HG03095 (cell line): Measurements from ENCODE around the gene ADGRG3.
"Not testable (repeated sequence)": the region's sequence is repeated elsewhere in the genome, so short reads cannot be mapped to it uniquely, and the experiment has no call there.

Experiments used
- ATAC-seq: cut with Tn5 transposase; IDR thresholded peaks from one replicate; pipeline ENCODE4 v1.9.1; 2021; ENCODE audit warnings: moderate library complexity; ENCODE audit not compliant: unreplicated experiment

Gene ADGRG3

GRCh38 chr16:57661936-57662906 lies 5.9 kb upstream of the ADGRG3 start:
- ATAC-seq = no peak

GRCh38 chr16:57663436-57663835 lies 4.7 kb upstream of the ADGRG3 start:
- no peak for ATAC-seq

- ATAC-seq = no peak
These were observed 4.0 kb upstream of the ADGRG3 start for GRCh38 chr16:57663917-57664661.

GRCh38 chr16:57664662-57665025 lies 3.5 kb upstream of the ADGRG3 start:
- ATAC-seq = no peak

GRCh38 chr16:57665541-57665940 lies 2.6 kb upstream of the ADGRG3 start:
- ATAC-seq = no peak

- ATAC-seq = no peak
These were observed 1.6 kb upstream of the ADGRG3 start for GRCh38 chr16:57666353-57667047.

- no peak for ATAC-seq
These were observed 1.0 kb upstream of the ADGRG3 start for GRCh38 chr16:57667048-57667525.

- no peak for ATAC-seq
These were observed 412 bp upstream of the ADGRG3 start for GRCh38 chr16:57667526-57668262.

GRCh38 chr16:57668630-57669475 lies 747 bp downstream of the ADGRG3 start:
- ATAC-seq = no peak

- no peak for ATAC-seq
These were observed 1.5 kb downstream of the ADGRG3 start for GRCh38 chr16:57669476-57670162.

GRCh38 chr16:57670196-57670595 lies 2.1 kb downstream of the ADGRG3 start:
- ATAC-seq = no peak

- ATAC-seq = not testable (repeated sequence)
These were observed 3.3 kb downstream of the ADGRG3 start for GRCh38 chr16:57671451-57671850.

- ATAC-seq = no peak
These were observed 4.3 kb downstream of the ADGRG3 start for GRCh38 chr16:57672416-57672815.

- no peak for ATAC-seq
These were observed 4.7 kb downstream of the ADGRG3 start for GRCh38 chr16:57672824-57673223.

- ATAC-seq = no peak
These were observed 7.8 kb downstream of the ADGRG3 start for GRCh38 chr16:57675741-57676551.

- ATAC-seq = no peak
These were observed 8.5 kb downstream of the ADGRG3 start for GRCh38 chr16:57676553-57677085.

GRCh38 chr16:57677622-57678369 lies 9.7 kb downstream of the ADGRG3 start:
- ATAC-seq = no peak
